ENCODE data around the gene KIAA0825.

- TF ChIP-seq CTCF (conservative IDR thresholded peaks at IDR 0.05 in 1 of 2, IDR thresholded peaks at IDR 0.05 in 1 of 2; ENCODE audit: extremely low read depth in 1 of 2, insufficient read depth in 1 of 2, low read depth in 1 of 2, low read length in 2 of 2) (peak in 1 of 2 donors; percentile 35), EZH2 (IDR thresholded peaks at IDR 0.05; ENCODE audit: borderline replicate concordance, low read length) (no peak)
These were observed 507.0 kb downstream of the KIAA0825 start for GRCh38 chr5:94111209-94112004.
